HepG2 (cell line): Measurements from ENCODE around the gene DERL2. TPM values are rescaled to one million over a fixed set of nuclear protein-coding genes. Genes with fewer than 3 reads are reported as not detected.

Experiments used
- BRD4 ChIP-seq: sonication (generic); formaldehyde crosslinking; IDR thresholded peaks from 2 replicates; pipeline ENCODE4 v1.4.0; 2020; ENCODE audit warnings: missing genetic modification reagents
- CEBPB ChIP-seq: IDR thresholded peaks from 2 replicates; pipeline ENCODE4 v1.6.1; 2011; ENCODE audit warnings: low read depth, low read length, improper control_type of control experiment, borderline replicate concordance
- CHD4 ChIP-seq: fragments of 200-600 bp; sonication (generic); IDR thresholded peaks from 2 replicates; pipeline ENCODE4 v1.7.0; 2017; ENCODE audit warnings: mild to moderate bottlenecking, low read length, borderline replicate concordance
- GABPB1 ChIP-seq: IDR thresholded peaks from 2 replicates; pipeline ENCODE4 v1.6.1; 2016; ENCODE audit warnings: mild to moderate bottlenecking, missing genetic modification reagents, moderate library complexity, missing compliant biosample characterization
- HNRNPH1 ChIP-seq: fragments of 200-400 bp; formaldehyde crosslinking; optimal IDR thresholded peaks from 2 replicates; pipeline ENCODE3; 2017; ENCODE audit warnings: mild to moderate bottlenecking, low read depth, low read length
- HNRNPUL1 ChIP-seq: fragments of 200-400 bp; formaldehyde crosslinking; IDR thresholded peaks from 2 replicates; pipeline ENCODE4 v1.6.1; 2017; ENCODE audit warnings: low read depth, mild to moderate bottlenecking, low read length, moderate library complexity
- HOXA3 ChIP-seq: sonication (generic); formaldehyde crosslinking; IDR thresholded peaks from 2 replicates; pipeline ENCODE4 v1.5.0; 2020; ENCODE audit warnings: missing genetic modification reagents
- KDM6A ChIP-seq: IDR thresholded peaks from 2 replicates; pipeline ENCODE4 v1.6.1; 2016; ENCODE audit warnings: low read depth
- PHF8 ChIP-seq: sonication (generic); formaldehyde crosslinking; IDR thresholded peaks from 2 replicates; pipeline ENCODE4 v1.5.0; 2020; ENCODE audit warnings: missing genetic modification reagents
- RFX5 ChIP-seq: IDR thresholded peaks from 2 replicates; pipeline ENCODE4 v1.6.1; 2011; ENCODE audit warnings: low read depth, low read length, improper control_type of control experiment
- SPEN ChIP-seq: sonication (generic); formaldehyde crosslinking; IDR thresholded peaks from 2 replicates; pipeline ENCODE4 v1.5.1; 2020; ENCODE audit warnings: low read depth, mild to moderate bottlenecking, missing genetic modification reagents
- TAF1 ChIP-seq: sonication (generic); formaldehyde crosslinking; IDR thresholded peaks from 2 replicates; pipeline ENCODE4 v1.4.0; 2020; ENCODE audit warnings: missing genetic modification reagents
- YEATS2 ChIP-seq: sonication (generic); formaldehyde crosslinking; IDR thresholded peaks from 2 replicates; pipeline ENCODE4 v1.4.0; 2020; ENCODE audit warnings: missing genetic modification reagents, borderline replicate concordance
- ZFP90 ChIP-seq: sonication (generic); formaldehyde crosslinking; IDR thresholded peaks from 2 replicates; pipeline ENCODE4 v1.8.0; 2022; ENCODE audit warnings: missing genetic modification reagents, mild to moderate bottlenecking, inconsistent platforms, borderline replicate concordance
- ZKSCAN5 ChIP-seq: sonication (generic); formaldehyde crosslinking; IDR thresholded peaks from 2 replicates; pipeline ENCODE4 v1.5.1; 2020; ENCODE audit warnings: mild to moderate bottlenecking, missing genetic modification reagents
- ZNF367 ChIP-seq: sonication (generic); formaldehyde crosslinking; IDR thresholded peaks from 2 replicates; pipeline ENCODE4 v1.4.0; 2020; ENCODE audit warnings: missing genetic modification reagents, borderline replicate concordance
- ZNF746 ChIP-seq: sonication (generic); formaldehyde crosslinking; IDR thresholded peaks from 2 replicates; pipeline ENCODE4 v1.8.0; 2022; ENCODE audit warnings: mild to moderate bottlenecking, missing genetic modification reagents
- ZNF788 ChIP-seq: sonication (generic); formaldehyde crosslinking; IDR thresholded peaks from 2 replicates; pipeline ENCODE4 v1.5.0; 2020; ENCODE audit warnings: mild to moderate bottlenecking, missing genetic modification reagents, borderline replicate concordance
- polyA plus RNA-seq, 8 experiments: library from polyadenylated mRNA; depleted of rRNA in 3 of 8; stranded (reverse) in 7 of 8; unstranded in 1 of 8; fragments of >200 nt; fragmentation: Illumina TruSeq in 4 of 8; extraction: Trizol in 4 of 8; gene quantifications; 2 replicates each; pipeline versions ENCODE4 v1.2.1 to v1.2.3, GENCODE V29; 2011 to 2016; ENCODE audit warnings: low read depth in 4 of 8, missing spikeins in 1 of 8, mixed read lengths in 1 of 8; ENCODE audit not compliant: insufficient read depth in 1 of 8
- total RNA-seq, 5 experiments: library from RNA; depleted of rRNA; stranded (reverse); fragments of >200 nt; fragmentation: Illumina TruSeq; extraction: Trizol; gene quantifications; 2 replicates each; pipeline ENCODE4 v1.2.3, GENCODE V29; 2016; ENCODE audit warnings: low read depth in 1 of 5
- TF ChIP-seq, protein P1 (sequence below): sonication (generic); formaldehyde crosslinking; IDR thresholded peaks from 2 replicates; pipeline ENCODE4 v1.5.0; 2020; ENCODE audit warnings: mild to moderate bottlenecking, low read depth, missing genetic modification reagents, borderline replicate concordance
- TF ChIP-seq, protein P2 (sequence below): IDR thresholded peaks from 2 replicates; pipeline ENCODE4 v1.4.0; 2020; ENCODE audit warnings: mild to moderate bottlenecking, missing genetic modification reagents
- TF ChIP-seq, protein P3 (sequence below): sonication (generic); formaldehyde crosslinking; IDR thresholded peaks from 2 replicates; pipeline ENCODE4 v1.8.1; 2023; ENCODE audit warnings: mild to moderate bottlenecking, missing genetic modification reagents, borderline replicate concordance
- TF ChIP-seq, protein P4 (sequence below): sonication (generic); formaldehyde crosslinking; IDR thresholded peaks from 2 replicates; pipeline ENCODE4 v1.5.0; 2020; ENCODE audit warnings: missing genetic modification reagents

The DERL2 gene
- total and polyA plus RNA-seq, 2 of the 13 experiments (the other 11 are each of a cell fraction or from before 2014, with no cell fraction given): 59.3 to 65.2 TPM

DNA sequence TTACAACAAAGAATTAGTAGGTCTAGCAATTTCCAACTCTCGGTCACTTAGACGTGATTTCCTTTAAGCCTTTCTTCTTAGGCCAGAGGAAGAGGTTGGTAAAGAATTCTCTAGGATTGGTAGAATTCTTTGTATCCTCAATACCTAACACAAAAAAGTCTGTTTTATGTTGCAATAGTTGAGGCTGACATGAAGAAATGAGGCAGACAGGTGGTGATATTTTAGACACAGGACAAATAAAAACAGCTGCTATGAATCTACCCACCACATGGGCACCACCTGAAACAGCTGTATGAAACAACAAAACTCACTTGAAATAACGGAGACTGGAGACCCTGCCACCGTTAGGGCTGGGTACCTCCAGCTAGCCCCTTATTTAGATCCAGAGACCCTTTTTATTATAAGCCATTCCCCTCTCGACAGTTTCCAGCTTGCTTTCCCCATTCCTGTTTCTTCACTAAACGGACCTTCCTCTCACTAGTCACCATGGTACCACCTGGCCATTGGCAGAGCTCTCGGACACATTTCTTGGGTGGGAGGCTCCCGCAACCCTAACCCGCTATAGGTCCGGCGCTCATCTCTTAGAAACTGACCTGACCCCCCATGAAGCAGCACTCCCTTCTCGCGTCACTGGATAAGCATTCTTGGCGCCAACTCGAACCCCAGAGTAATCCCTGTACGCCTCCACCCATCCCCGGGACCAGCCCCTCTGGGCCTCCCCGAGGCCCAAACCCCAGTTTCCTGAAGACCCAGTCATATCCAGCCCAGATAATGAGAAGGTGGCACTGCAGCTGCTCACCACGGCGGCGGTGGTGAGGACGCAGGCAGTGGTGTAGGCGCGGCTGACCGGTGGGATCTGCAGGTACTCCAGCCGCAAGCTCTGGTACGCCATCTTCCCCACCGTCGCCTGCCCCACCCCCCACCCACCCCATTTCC, at the start of gene DERL2 (continued):
- TF ChIP-seq KDM6A (CRISPR knock-in tag) (no peak), TAF1 (CRISPR knock-in tag) (peak; percentile 33; the same call in 1 of the 2 replicates), RFX5 (no peak), CEBPB (peak; percentile 54; the same call in 1 of the 2 replicates), CHD4 (no peak), ZNF367 (no peak), ZNF746 (CRISPR knock-in tag) (0 out of 2 replicates have a peak, but pooled peaks have one; percentile 8), ZNF788 (peak; percentile 19; the same call in 1 of the 2 replicates), YEATS2 (no peak), SPEN (CRISPR knock-in tag) (no peak), HNRNPUL1 (no peak), GABPB1 (CRISPR knock-in tag) (peak; percentile 48; the same call in 1 of the 2 replicates), ZFP90 (no peak), HOXA3 (CRISPR knock-in tag) (peak; percentile 34; the same call in 1 of the 2 replicates), HNRNPH1 (peak; percentile 48), PHF8 (peak; percentile 71; the same call in 1 of the 2 replicates), BRD4 (CRISPR knock-in tag) (peak; percentile 57; the same call in 1 of the 2 replicates), ZKSCAN5 (no peak)
- TF ChIP-seq, protein P1, sequence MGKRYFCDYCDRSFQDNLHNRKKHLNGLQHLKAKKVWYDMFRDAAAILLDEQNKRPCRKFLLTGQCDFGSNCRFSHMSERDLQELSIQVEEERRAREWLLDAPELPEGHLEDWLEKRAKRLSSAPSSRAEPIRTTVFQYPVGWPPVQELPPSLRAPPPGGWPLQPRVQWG (CRISPR knock-in tag): no peak
- TF ChIP-seq, protein P2, sequence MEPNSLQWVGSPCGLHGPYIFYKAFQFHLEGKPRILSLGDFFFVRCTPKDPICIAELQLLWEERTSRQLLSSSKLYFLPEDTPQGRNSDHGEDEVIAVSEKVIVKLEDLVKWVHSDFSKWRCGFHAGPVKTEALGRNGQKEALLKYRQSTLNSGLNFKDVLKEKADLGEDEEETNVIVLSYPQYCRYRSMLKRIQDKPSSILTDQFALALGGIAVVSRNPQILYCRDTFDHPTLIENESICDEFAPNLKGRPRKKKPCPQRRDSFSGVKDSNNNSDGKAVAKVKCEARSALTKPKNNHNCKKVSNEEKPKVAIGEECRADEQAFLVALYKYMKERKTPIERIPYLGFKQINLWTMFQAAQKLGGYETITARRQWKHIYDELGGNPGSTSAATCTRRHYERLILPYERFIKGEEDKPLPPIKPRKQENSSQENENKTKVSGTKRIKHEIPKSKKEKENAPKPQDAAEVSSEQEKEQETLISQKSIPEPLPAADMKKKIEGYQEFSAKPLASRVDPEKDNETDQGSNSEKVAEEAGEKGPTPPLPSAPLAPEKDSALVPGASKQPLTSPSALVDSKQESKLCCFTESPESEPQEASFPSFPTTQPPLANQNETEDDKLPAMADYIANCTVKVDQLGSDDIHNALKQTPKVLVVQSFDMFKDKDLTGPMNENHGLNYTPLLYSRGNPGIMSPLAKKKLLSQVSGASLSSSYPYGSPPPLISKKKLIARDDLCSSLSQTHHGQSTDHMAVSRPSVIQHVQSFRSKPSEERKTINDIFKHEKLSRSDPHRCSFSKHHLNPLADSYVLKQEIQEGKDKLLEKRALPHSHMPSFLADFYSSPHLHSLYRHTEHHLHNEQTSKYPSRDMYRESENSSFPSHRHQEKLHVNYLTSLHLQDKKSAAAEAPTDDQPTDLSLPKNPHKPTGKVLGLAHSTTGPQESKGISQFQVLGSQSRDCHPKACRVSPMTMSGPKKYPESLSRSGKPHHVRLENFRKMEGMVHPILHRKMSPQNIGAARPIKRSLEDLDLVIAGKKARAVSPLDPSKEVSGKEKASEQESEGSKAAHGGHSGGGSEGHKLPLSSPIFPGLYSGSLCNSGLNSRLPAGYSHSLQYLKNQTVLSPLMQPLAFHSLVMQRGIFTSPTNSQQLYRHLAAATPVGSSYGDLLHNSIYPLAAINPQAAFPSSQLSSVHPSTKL (CRISPR knock-in tag): 0 out of 2 replicates have a peak, but pooled peaks have one; percentile 21
- TF ChIP-seq, protein P3, sequence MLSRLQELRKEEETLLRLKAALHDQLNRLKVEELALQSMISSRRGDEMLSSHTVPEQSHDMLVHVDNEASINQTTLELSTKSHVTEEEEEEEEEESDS: no peak
- TF ChIP-seq, protein P4, sequence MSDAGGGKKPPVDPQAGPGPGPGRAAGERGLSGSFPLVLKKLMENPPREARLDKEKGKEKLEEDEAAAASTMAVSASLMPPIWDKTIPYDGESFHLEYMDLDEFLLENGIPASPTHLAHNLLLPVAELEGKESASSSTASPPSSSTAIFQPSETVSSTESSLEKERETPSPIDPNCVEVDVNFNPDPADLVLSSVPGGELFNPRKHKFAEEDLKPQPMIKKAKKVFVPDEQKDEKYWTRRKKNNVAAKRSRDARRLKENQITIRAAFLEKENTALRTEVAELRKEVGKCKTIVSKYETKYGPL (CRISPR knock-in tag): no peak
